Activated naive CD4-positive, alpha-beta T cell treated with anti-CD3 and anti-CD28 coated beads for 36 hours (primary cell): ENCODE data around the gene COL23A1. TPM values are rescaled to one million over a fixed set of nuclear protein-coding genes. Genes with fewer than 3 reads are reported as not detected.

ENCODE experiments used
- CTCF ChIA-PET: fragments of 350-600 bp; sonication (Branson Sonifier 250); formaldehyde crosslinking; loops from one replicate; lab custom pipeline; 2021; ENCODE audit warnings: antibody characterized with exemption; lab: Charles Lee
- DNase-seq: peaks from one replicate; pipeline ENCODE4 v3.0.0-alpha.2; 2020
- H3K27ac Mint-ChIP-seq: one replicate; pipeline ENCODE4 v1.8.0; 2021; ENCODE audit warnings: mild to moderate bottlenecking, mixed read lengths
- H3K27me3 Mint-ChIP-seq: one replicate; pipeline ENCODE4 v1.8.0; 2021; ENCODE audit warnings: low read depth, mixed read lengths
- H3K36me3 Mint-ChIP-seq: one replicate; pipeline ENCODE4 v1.8.0; 2021; ENCODE audit warnings: low read depth, mixed read lengths
- H3K4me1 Mint-ChIP-seq: one replicate; pipeline ENCODE4 v1.8.0; 2021; ENCODE audit warnings: low read depth, mixed read lengths
- H3K4me3 Mint-ChIP-seq: one replicate; pipeline ENCODE4 v1.8.0; 2021; ENCODE audit warnings: mild to moderate bottlenecking, moderate library complexity, mixed read lengths
- H3K9me3 Mint-ChIP-seq: one replicate; pipeline ENCODE4 v1.8.0; 2021; ENCODE audit warnings: mixed read lengths
- intact Hi-C: fragments of 100-400 bp; cut with micrococcal nuclease; formaldehyde crosslinking; loops from one replicate; pipeline ENCODE4 v1.15.1; 2023
- total RNA-seq, 2 experiments: library from RNA; stranded (reverse); gene quantifications; one replicate each; pipeline ENCODE4 v1.2.3, GENCODE V29; 2021

COL23A1 gene
- total RNA-seq, 2 experiments from 2014 or later: 0.07 TPM; not detected in 1

- Mint-ChIP-seq H3K4me3 (no peak overlapping the region), H3K36me3 (no peaks in the 10 kb centered on the region), H3K4me1 (no peaks in the 10 kb centered on the region), H3K27me3 (peaks cover 2% of the 10 kb centered on the region), H3K9me3 (no peaks in the 10 kb centered on the region), H3K27ac (no peak overlapping the region)
- no peak for DNase-seq
- CTCF ChIA-PET: no interaction called here
- intact Hi-C loops: no loop called here
These were observed 243.4 kb downstream of the COL23A1 start for GRCh38 chr5:178346607-178347334.

GRCh38 chr5:178343306-178343705 lies 246.9 kb downstream of the COL23A1 start:
- Mint-ChIP-seq H3K27me3 (no peaks in the 10 kb centered on the region), H3K36me3 (no peaks in the 10 kb centered on the region), H3K27ac (no peak overlapping the region), H3K4me1 (no peaks in the 10 kb centered on the region), H3K9me3 (no peaks in the 10 kb centered on the region), H3K4me3 (no peak overlapping the region)
- DNase-seq: no peak
- CTCF ChIA-PET: no interaction called here
- intact Hi-C loops: no loop called here

GRCh38 chr5:178341851-178342140 lies 248.4 kb downstream of the COL23A1 start:
- no peak for DNase-seq
- H3K27me3 Mint-ChIP-seq: no peaks in the 10 kb centered on the region
- CTCF ChIA-PET: no interaction called here
- no peak overlapping the region for H3K4me3 Mint-ChIP-seq
- intact Hi-C loops: no loop called here
- no peak overlapping the region for H3K27ac Mint-ChIP-seq
- no peaks in the 10 kb centered on the region for H3K36me3 Mint-ChIP-seq
- no peaks in the 10 kb centered on the region for H3K4me1 Mint-ChIP-seq
- no peaks in the 10 kb centered on the region for H3K9me3 Mint-ChIP-seq

GRCh38 chr5:178341091-178341850 lies 248.9 kb downstream of the COL23A1 start:
- CTCF ChIA-PET: no interaction called here
- Mint-ChIP-seq H3K4me3 (no peak overlapping the region), H3K27me3 (no peaks in the 10 kb centered on the region), H3K4me1 (no peaks in the 10 kb centered on the region), H3K36me3 (no peaks in the 10 kb centered on the region), H3K9me3 (no peaks in the 10 kb centered on the region), H3K27ac (no peak overlapping the region)
- DNase-seq: no peak
- intact Hi-C loops: no loop called here

DNA sequence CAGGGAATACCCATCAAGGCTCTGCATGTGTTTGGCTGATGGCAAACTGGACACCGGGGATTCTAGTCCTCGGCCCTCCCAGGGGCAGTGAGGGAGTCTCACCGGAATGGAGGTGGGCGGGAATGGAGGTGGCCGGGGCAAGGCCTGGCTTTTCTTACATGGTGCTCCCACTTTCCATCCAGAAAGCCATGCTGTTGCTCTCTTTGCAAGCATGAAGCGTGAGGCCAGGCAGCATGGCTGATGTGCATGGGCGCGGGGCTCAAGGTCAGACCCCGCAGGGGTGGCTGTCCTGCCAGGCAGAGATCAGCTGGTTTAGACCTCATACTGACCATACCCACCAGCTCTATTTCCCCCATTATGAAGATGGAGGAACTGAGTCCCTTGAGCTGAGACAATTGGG lies 249.6 kb downstream of the COL23A1 start:
- intact Hi-C loops: no loop called here
- CTCF ChIA-PET: no interaction called here
- Mint-ChIP-seq H3K36me3 (no peaks in the 10 kb centered on the region), H3K27me3 (no peaks in the 10 kb centered on the region), H3K9me3 (no peaks in the 10 kb centered on the region), H3K27ac (no peak overlapping the region), H3K4me1 (no peaks in the 10 kb centered on the region), H3K4me3 (no peak overlapping the region)
- no peak for DNase-seq

DNA sequence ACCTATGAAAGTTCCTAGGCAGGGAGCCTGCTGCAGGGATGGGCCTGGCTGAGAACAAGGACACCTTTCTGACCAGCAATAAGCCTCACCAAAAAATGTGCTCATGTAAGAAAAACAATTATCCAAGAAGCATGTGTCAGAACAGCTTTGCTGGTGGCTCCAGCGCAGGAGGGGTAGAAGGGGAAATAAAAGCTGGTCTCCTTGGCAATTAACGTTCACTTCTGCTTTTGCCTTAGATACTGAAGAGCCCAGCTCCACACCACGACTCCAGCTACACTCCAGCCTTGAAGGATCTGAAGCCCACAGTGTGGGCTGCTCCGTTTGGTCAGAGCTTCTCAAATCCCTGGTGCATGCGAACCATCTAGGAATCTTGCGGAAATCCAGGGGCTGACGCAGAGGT lies 250.0 kb downstream of the COL23A1 start:
- intact Hi-C loops: no loop called here
- H3K27ac Mint-ChIP-seq: no peak overlapping the region
- no peaks in the 10 kb centered on the region for H3K27me3 Mint-ChIP-seq
- H3K4me3 Mint-ChIP-seq: no peak overlapping the region
- H3K9me3 Mint-ChIP-seq: no peaks in the 10 kb centered on the region
- no peaks in the 10 kb centered on the region for H3K36me3 Mint-ChIP-seq
- no peaks in the 10 kb centered on the region for H3K4me1 Mint-ChIP-seq
- DNase-seq: no peak
- CTCF ChIA-PET: no interaction called here

DNA sequence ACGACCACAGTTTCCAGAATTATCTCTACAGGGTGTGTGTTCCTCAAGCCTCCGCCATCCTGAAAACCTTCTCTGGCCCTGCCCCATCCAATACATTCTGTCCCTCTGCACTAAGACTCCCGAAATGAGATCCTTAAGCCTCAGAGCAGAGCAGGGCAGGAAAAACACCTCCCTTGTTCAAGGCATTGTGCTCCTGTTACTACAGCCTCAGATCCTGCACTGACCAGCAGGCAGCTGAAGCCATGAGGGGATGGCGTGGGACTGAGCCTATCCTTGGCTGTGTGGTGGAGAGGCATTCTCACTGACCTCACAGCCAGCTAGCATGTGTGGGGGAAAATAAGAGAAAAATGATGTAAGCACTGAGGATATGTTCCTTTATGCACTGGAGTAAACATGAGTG lies 250.9 kb downstream of the COL23A1 start:
- Mint-ChIP-seq H3K4me1 (no peaks in the 10 kb centered on the region), H3K27me3 (no peaks in the 10 kb centered on the region), H3K27ac (no peak overlapping the region), H3K36me3 (no peaks in the 10 kb centered on the region), H3K4me3 (no peak overlapping the region), H3K9me3 (no peaks in the 10 kb centered on the region)
- intact Hi-C loops: no loop called here
- no peak for DNase-seq
- CTCF ChIA-PET: no interaction called here

DNA sequence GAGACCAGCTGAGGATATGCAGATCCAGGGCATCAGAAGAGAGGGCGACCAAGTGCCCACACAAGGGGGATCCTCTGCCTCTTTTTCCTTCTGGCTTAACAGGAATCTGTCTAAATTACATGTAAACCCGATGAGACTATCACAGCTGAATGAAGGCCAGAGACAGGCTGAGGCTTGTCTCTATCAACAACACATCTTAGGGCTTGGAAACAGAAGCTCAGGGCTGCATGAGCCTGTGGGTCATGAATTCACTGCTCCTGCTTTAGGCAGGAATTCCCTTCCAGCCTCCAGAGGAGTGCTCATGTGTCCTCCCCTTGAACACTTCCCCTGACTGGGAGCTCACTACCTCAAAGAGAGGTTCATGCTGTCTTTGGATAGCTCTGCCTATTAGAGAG lies 251.4 kb downstream of the COL23A1 start:
- Mint-ChIP-seq H3K4me3 (no peak overlapping the region), H3K36me3 (no peaks in the 10 kb centered on the region), H3K4me1 (no peaks in the 10 kb centered on the region), H3K9me3 (no peaks in the 10 kb centered on the region), H3K27me3 (no peaks in the 10 kb centered on the region), H3K27ac (no peak overlapping the region)
- CTCF ChIA-PET: no interaction called here
- no peak for DNase-seq
- intact Hi-C loops: no loop called here

DNA sequence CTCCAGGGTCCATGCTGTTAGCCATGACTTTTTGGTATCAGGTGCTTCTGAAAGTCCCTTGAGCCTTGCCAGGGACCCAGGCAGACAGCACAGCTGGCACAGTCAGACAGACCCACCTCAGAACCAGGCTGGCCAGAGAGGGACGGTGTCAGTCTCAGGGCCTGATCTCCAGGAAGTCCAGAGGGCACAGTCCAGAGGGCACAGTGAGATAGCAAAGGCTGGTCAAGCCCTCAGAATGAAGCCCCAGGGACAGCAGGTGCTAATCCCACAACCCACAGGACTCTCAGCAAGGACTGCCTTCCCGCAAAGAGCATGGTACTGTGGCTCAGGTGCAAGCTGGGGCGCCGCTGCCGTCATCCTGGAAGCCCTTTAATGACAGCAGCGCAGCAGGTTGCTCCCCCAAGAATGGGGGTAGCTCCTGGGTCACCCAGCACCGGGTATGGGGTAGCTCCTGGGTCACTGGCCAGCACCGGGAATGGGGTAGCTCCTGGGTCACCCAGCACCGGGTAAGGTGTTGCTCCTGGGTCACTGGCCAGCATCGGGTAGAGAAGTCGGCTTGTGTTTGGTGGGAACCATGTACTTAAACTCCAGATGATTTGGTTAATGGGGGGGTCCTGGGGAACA lies 252.0 kb downstream of the COL23A1 start:
- no peak for DNase-seq
- Mint-ChIP-seq H3K36me3 (no peaks in the 10 kb centered on the region), H3K27me3 (no peaks in the 10 kb centered on the region), H3K4me1 (no peaks in the 10 kb centered on the region), H3K4me3 (no peak overlapping the region), H3K9me3 (no peaks in the 10 kb centered on the region), H3K27ac (no peak overlapping the region)
- CTCF ChIA-PET: no interaction called here
- intact Hi-C loops: no loop called here

DNA sequence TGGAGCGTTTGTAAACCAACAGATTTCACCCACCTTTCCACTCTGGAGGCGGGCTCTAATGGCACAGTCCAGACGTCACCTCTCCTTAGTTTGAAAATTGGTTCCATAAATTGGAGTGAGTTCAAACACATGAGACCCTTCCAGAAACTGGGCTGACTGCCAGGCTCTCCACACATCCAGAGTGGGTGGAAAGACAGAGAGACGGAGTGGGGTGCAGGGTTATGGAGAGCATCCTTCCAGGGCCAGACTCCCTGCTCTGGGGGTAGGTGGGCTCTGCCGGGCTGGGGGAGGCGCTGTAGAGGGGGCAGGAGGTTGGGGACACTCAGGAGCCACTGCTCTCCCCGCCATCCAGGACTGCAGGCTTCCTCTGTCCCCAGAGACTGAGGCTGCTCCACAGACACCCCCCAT lies 252.9 kb downstream of the COL23A1 start:
- H3K4me3 Mint-ChIP-seq: no peak overlapping the region
- H3K4me1 Mint-ChIP-seq: no peaks in the 10 kb centered on the region
- CTCF ChIA-PET: no interaction called here
- DNase-seq: no peak
- no peaks in the 10 kb centered on the region for H3K27me3 Mint-ChIP-seq
- intact Hi-C loops: no loop called here
- no peaks in the 10 kb centered on the region for H3K9me3 Mint-ChIP-seq
- H3K36me3 Mint-ChIP-seq: no peaks in the 10 kb centered on the region
- H3K27ac Mint-ChIP-seq: no peak overlapping the region

DNA sequence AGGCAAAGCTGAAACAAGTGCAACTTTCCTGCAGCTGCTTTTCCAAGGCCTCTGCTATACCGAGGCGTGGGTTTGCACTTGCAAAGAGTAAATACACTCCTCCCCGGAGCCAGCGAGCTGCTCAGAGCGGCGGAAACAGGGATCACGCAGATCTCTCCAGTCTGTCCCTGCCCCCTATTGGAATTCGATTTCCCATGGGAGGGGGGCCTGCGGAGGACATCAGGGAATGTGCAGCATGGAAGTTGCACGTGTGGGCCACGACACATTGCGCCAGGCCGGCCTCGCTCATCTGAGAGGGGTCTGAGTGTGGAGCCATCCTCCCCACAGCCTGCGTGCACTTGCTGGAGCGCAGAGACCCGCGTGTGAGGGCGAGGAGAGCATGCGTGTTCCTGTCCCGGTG lies 253.3 kb downstream of the COL23A1 start:
- CTCF ChIA-PET: no interaction called here
- intact Hi-C loops: no loop called here

GRCh38 chr5:178335302-178336030 lies 254.7 kb downstream of the COL23A1 start:
- intact Hi-C loops: no loop called here
- CTCF ChIA-PET: no interaction called here
- Mint-ChIP-seq H3K4me3 (no peak overlapping the region), H3K9me3 (no peaks in the 10 kb centered on the region), H3K27me3 (no peaks in the 10 kb centered on the region), H3K36me3 (no peaks in the 10 kb centered on the region), H3K4me1 (peaks cover 6% of the 10 kb centered on the region), H3K27ac (no peak overlapping the region)
- no peak for DNase-seq

More for the DNA sequence above, 253.3 kb downstream of the COL23A1 start:
- Mint-ChIP-seq H3K27ac (no peak overlapping the region), H3K27me3 (no peaks in the 10 kb centered on the region), H3K4me1 (no peaks in the 10 kb centered on the region), H3K36me3 (no peaks in the 10 kb centered on the region), H3K4me3 (no peak overlapping the region), H3K9me3 (no peaks in the 10 kb centered on the region)
- no peak for DNase-seq
